NCI-H1105 (cell line): ENCODE measurements around the gene CLIP3.

Experiments used
- DNase-seq: peaks from one replicate; lab custom pipeline; 2025; lab: John Stamatoyannopoulos, UW

Gene CLIP3

DNA sequence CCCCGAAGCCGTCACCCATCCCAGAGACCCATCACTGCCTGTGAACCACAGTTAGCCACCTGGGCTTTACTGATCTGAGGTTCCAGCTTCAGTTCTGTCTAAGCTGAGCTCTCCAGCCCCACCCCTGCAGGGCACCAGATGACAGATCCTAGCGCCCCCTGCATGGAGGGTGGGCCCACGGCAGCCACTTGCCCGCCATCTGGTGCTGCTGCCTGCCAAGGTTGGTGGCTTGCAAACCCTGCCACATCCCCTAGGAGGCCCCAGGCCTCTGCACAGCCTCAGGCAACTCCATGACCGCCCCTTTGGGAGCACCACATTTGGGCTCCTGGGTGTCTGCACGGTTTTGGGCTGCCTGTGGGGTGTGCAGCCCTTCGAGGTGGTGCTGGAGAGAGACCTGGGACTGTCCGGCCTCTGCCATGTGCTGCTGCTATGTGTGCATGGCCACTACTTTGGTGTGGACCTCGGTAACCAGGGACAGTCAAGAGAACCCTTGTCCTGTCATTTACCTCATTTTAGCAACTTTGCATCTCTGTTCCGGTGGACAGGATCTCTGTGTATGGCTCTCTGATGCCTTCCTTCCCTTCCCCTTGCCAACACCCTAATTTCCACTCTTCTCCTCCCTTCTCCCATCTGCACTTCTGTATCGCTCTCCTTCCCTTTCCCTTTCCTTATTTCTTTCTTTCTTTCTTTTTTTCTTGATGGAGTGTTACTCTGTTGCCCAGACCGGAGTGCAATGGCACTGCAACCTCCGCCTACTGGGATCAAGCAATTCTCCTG lies 55.0 kb downstream of the CLIP3 start:
- no peak for DNase-seq

DNA sequence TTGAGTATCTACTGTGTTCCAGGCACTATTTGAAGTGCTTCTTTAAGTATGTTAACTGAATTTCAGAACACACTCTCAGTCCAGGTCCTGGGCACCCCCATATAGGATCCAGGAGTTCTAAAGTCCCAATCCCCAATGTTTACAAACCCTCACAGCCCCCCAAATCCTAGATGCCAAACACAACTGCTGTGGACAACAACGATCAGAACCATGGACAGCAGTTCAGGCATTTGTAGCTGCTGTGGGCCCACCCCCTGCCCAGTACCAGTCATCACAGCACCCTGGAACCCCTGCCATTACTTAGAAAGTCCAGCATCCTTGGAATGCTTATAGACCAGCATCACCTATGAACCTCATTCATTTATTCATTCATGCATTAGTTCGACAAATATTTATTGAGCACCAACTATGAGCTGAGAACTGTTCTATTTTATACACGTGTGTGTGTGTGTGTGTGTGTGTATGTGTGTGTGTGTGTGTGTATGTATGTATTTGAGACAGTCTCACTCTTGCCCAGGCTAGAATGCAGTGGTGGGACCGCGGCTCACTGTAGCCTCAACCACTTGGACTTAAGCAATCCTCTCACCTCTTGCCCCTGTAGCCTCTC lies 57.0 kb downstream of the CLIP3 start:
- no peak for DNase-seq

DNA sequence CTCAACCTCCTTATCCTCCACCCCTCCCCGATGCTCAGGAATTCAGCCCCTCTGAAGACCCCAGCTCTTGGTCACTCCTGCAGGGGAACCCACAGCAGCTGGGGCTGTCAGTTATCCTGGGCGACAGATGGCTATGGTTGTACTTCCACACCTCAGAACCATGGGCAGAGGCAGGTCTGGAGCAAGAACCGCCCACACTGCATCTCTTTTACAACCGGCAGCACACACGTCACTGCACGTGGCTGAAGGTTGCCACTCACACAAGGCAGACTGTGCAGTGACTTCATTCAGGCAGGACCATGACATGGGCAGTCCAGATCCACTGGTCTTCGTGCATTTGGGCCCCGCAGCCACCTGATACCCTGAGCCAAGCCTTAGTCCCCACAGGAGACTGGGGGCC lies 59.2 kb downstream of the CLIP3 start:
- DNase-seq = no peak

DNA sequence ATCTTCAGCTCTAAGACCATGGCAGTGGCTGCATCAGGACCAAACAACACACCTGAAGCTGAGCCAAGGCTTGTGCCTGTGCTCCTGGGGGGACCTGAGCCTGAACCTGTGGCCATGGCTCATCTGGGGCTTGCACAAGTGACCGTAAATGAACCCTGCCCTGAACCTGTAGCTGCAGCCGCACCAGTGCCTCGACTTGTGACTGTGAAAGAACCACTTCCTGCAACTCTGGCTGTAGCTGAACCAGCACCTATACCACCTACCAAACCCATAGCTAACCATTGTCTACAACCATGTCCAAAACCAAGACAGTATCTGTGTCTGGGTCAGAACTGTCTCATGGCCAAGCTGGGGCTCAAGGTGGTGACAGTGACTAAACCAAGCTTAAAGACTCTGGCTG lies 65.9 kb downstream of the CLIP3 start:
- DNase-seq = no peak
